ENCODE results near the gene SH2D3A. TPM values are rescaled to one million over a fixed set of nuclear protein-coding genes. Genes with fewer than 3 reads are reported as not detected.

The SH2D3A gene
- total RNA-seq, 2 experiments from 2014 or later: 20.6 to 20.9 TPM

DNA sequence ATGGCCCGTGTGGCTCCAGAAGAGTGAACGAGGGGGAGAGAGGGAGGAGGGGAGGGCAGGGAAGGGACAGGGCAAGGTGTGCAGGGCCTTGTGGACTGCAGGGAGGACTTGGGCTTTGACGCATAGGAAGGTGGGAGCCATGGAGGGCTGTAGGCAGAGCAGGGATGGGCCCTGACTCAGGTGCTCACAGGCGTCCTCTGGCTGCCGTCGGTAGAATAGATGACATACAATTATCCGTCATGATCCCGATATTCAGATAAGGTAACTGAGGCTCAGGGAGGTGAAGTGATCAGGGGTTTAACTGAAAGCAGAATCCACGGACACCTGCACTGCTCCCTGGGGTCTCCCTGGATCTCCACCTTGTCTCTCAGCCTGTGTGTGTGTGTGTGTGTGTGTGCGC lies 50.2 kb downstream of the SH2D3A start:
- Mint-ChIP-seq H3K9me3 (no peaks in the 10 kb centered on the region), H3K4me3 (no peak overlapping the region)
- no peak for ATAC-seq

DNA sequence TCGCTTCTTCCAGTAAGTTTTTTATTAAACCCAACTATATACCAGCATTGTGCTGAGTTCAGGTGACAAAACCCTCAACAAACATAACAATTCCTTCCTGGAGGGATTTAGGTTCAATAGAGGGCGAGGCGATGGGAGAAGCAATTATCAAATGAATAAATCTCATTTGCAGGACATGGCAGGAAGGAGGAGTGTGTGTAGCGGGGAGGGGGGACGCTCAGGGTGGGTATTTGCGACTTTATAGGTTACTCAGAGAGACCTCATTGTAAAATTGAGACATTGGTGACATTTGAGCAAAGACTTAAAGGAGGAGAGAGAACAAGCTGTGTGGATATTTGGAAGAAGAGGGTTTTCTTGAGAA lies 50.6 kb downstream of the SH2D3A start:
- DNase-seq: no peak
- intact Hi-C loops (cut with micrococcal nuclease): no loop called here
- no peak for ATAC-seq
- ChIA-PET POLR2A (no interaction called here), CTCF (interaction anchor here (0.7 kb wide), 1 partner anchor 119 kb away, joined by 3 read pairs; no protein-coding TSS in a partner anchor)
- no peaks in the 10 kb centered on the region for H3K9me3 Mint-ChIP-seq
- no peaks in the 10 kb centered on the region for H3K36me3 Mint-ChIP-seq (ENCODE audit: low read depth)
- no peak overlapping the region for H3K4me3 Mint-ChIP-seq
- no peaks in the 10 kb centered on the region for H3K27me3 Mint-ChIP-seq
- H3K27ac Mint-ChIP-seq: no peak overlapping the region
- TF ChIP-seq, protein P1, sequence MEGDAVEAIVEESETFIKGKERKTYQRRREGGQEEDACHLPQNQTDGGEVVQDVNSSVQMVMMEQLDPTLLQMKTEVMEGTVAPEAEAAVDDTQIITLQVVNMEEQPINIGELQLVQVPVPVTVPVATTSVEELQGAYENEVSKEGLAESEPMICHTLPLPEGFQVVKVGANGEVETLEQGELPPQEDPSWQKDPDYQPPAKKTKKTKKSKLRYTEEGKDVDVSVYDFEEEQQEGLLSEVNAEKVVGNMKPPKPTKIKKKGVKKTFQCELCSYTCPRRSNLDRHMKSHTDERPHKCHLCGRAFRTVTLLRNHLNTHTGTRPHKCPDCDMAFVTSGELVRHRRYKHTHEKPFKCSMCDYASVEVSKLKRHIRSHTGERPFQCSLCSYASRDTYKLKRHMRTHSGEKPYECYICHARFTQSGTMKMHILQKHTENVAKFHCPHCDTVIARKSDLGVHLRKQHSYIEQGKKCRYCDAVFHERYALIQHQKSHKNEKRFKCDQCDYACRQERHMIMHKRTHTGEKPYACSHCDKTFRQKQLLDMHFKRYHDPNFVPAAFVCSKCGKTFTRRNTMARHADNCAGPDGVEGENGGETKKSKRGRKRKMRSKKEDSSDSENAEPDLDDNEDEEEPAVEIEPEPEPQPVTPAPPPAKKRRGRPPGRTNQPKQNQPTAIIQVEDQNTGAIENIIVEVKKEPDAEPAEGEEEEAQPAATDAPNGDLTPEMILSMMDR (IDR thresholded peaks at IDR 0.05): no peak
- peaks cover 12% of the 10 kb centered on the region for H3K4me1 Mint-ChIP-seq (ENCODE audit: low read depth)

More for the DNA sequence above, 50.2 kb downstream of the SH2D3A start:
- POLR2A ChIA-PET: no interaction called here
- TF ChIP-seq, protein P1 (IDR thresholded peaks at IDR 0.05): no peak
- intact Hi-C loops (cut with micrococcal nuclease): no loop called here
- no peaks in the 10 kb centered on the region for H3K27me3 Mint-ChIP-seq
- no peaks in the 10 kb centered on the region for H3K36me3 Mint-ChIP-seq (ENCODE audit: low read depth)
- no peak overlapping the region for H3K27ac Mint-ChIP-seq
- peaks cover 12% of the 10 kb centered on the region for H3K4me1 Mint-ChIP-seq (ENCODE audit: low read depth)
- DNase-seq: no peak
- CTCF ChIA-PET: no interaction called here

DNA sequence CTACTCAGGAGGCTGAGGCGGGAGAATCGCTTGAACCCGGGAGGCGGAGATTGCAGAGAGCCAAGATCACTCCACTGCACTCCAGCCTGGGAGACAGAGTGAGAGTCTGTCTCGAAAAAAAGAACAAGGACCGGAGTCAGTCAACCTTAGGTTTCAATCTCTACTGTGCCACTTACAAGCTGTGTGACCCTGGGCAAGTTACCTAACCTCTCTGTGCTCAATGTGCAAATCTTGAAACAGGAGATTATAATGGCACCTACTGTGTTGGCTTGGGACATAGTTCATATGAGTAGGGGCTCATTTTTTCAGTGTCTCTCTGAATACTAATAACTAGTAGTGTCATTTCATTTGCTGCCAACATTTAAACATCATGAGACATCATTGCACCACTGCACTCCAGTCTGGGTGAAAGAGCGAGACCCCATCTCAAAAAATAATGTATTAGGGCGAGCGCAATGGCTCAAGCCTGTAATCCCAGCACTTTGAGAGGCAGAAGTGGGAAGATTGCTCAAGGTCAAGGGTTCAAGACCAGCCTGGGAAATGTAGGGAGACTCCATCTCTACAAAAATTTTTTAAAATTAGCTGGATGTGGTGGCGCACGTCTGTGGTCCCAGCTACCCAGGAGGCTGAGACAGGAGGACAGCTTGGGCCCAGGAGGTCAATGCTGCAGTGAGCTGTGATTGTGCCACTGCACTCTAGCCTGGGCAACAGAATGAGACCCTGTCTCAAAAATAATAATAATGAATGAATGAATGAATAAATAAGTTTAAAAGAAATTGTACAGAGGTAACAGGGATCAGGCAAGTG lies 52.3 kb downstream of the SH2D3A start:
- Mint-ChIP-seq H3K27ac (no peak overlapping the region), H3K36me3 (ENCODE audit: low read depth) (no peaks in the 10 kb centered on the region), H3K4me1 (ENCODE audit: low read depth) (peaks cover 19% of the 10 kb centered on the region), H3K4me3 (no peak overlapping the region), H3K9me3 (no peaks in the 10 kb centered on the region), H3K27me3 (peaks cover 10% of the 10 kb centered on the region)
- no peak for ATAC-seq
- intact Hi-C loops (cut with micrococcal nuclease): no loop called here
- no peak for DNase-seq
- ChIA-PET POLR2A (no interaction called here), CTCF (interaction anchor here (0.9 to 1.7 kb wide), 2 partner anchors 83 to 150 kb away, joined by 3 to 4 read pairs; no protein-coding TSS in a partner anchor)
- TF ChIP-seq, protein P1 (IDR thresholded peaks at IDR 0.05): no peak

DNA sequence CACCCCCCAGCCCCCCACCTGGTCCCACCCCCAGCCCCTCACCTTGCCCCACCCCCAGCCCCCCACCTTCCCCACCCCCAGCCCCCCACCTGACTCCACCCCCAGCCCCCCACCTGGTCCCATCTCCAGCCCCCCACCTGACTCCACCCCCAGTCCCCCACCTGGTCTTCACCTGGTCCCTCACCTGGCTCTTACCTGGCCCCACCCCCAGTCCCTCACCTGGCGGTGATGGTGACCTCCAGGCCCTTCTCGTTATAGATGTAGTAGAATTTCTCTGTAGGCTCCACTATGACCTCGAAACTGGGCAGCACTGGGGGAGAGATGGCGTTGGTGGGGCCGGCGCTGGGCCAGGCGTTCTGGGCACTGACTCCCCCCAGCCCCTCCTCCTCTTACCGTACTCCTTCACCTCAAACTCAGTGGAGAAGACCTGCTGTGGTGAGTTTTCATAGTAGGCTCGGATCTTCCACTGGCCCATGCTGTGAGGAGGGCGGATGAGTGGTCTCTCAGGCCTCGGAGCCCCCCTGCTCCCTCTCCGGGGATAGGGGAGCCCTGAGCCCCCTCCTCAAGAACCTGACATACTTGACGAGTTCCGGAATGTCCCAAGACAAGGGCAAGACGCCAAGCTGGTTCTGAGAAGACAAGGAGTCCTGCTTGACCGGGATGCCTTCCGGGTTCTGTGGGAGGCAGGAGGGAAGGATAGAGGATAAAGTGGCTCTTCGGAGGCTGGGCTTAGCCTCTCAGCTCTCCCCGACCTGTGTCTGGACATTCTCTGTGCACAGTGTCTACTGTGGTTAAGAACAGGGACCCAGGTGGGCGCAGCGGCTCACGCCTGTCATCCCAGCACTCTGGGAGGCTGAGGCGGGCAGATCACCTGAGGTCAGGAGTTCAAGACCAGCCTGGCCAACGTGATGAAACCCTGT lies 53.2 kb downstream of the SH2D3A start:
- H3K9me3 Mint-ChIP-seq: no peaks in the 10 kb centered on the region
- DNase-seq: no peak
- no peak overlapping the region for H3K4me3 Mint-ChIP-seq
- CTCF ChIA-PET: no interaction called here
- intact Hi-C loops (cut with micrococcal nuclease): no loop called here
- peaks cover 15% of the 10 kb centered on the region for H3K4me1 Mint-ChIP-seq (ENCODE audit: low read depth)
- H3K27ac Mint-ChIP-seq: no peak overlapping the region
- H3K27me3 Mint-ChIP-seq: peaks cover 17% of the 10 kb centered on the region
- no peaks in the 10 kb centered on the region for H3K36me3 Mint-ChIP-seq (ENCODE audit: low read depth)
- no peak for ATAC-seq
- TF ChIP-seq, protein P1 (IDR thresholded peaks at IDR 0.05): no peak
- POLR2A ChIA-PET: no interaction called here

All from activated CD8-positive, alpha-beta T cell treated with anti-CD3 and anti-CD28 coated beads for 36 hours (primary cell).